GM18517 (cell line): Measurements from ENCODE around the gene PDGFRA.
A peak's percentile ranks its signal among the peaks of the same experiment; 100 is the strongest.
"Not testable (repeated sequence)": the region's sequence is repeated elsewhere in the genome, so short reads cannot be mapped to it uniquely, and the experiment has no call there.

Experiments used
- ATAC-seq: cut with Tn5 transposase; IDR thresholded peaks from one replicate; pipeline ENCODE4 v1.9.1; 2021; ENCODE audit warnings: mild to moderate bottlenecking, moderate library complexity; ENCODE audit not compliant: unreplicated experiment

PDGFRA gene

GRCh38 chr4:54227256-54228055 lies 1.6 kb upstream of the PDGFRA start:
- no peak for ATAC-seq

- ATAC-seq: no peak
Observed at GRCh38 chr4:54228056-54228527, 1.0 kb upstream of the PDGFRA start.

- no peak for ATAC-seq
Observed at GRCh38 chr4:54228546-54228945, 547 bp upstream of the PDGFRA start.

GRCh38 chr4:54229631-54230483 lies 764 bp downstream of the PDGFRA start:
- ATAC-seq: no peak

GRCh38 chr4:54230484-54231418 lies 1.7 kb downstream of the PDGFRA start:
- ATAC-seq: no peak

- ATAC-seq: no peak
Observed at GRCh38 chr4:54231419-54231767, 2.3 kb downstream of the PDGFRA start.

GRCh38 chr4:54231768-54232688 lies 2.9 kb downstream of the PDGFRA start:
- no peak for ATAC-seq

GRCh38 chr4:54233277-54233696 lies 4.2 kb downstream of the PDGFRA start:
- peak; percentile 80 for ATAC-seq

GRCh38 chr4:54233697-54234496 lies 4.8 kb downstream of the PDGFRA start:
- ATAC-seq: peak; percentile 61

GRCh38 chr4:54234497-54235205 lies 5.6 kb downstream of the PDGFRA start:
- ATAC-seq: no peak

- ATAC-seq: not testable (repeated sequence)
Observed at GRCh38 chr4:54236316-54236715, 7.2 kb downstream of the PDGFRA start.

GRCh38 chr4:54237770-54238169 lies 8.7 kb downstream of the PDGFRA start:
- no peak for ATAC-seq

- ATAC-seq: no peak
Observed at GRCh38 chr4:54238389-54238788, 9.3 kb downstream of the PDGFRA start.

GRCh38 chr4:54241268-54241823 lies 12.3 kb downstream of the PDGFRA start:
- not testable (repeated sequence) for ATAC-seq

GRCh38 chr4:54243541-54243940 lies 14.4 kb downstream of the PDGFRA start:
- not testable (repeated sequence) for ATAC-seq

GRCh38 chr4:54252312-54252711 lies 23.2 kb downstream of the PDGFRA start:
- not testable (repeated sequence) for ATAC-seq

GRCh38 chr4:54254116-54254914 lies 25.2 kb downstream of the PDGFRA start:
- ATAC-seq: no peak
